Right forelimb (tissue), 1 donor: ENCODE data around the gene PDHX.
"Not testable (repeated sequence)": the region's sequence is repeated elsewhere in the genome, so short reads cannot be mapped to it uniquely, and the experiment has no call there.

Source experiments
- DNase-seq: peaks from one replicate; pipeline ENCODE4 v3.0.0-alpha.2; 2018

PDHX gene

DNA sequence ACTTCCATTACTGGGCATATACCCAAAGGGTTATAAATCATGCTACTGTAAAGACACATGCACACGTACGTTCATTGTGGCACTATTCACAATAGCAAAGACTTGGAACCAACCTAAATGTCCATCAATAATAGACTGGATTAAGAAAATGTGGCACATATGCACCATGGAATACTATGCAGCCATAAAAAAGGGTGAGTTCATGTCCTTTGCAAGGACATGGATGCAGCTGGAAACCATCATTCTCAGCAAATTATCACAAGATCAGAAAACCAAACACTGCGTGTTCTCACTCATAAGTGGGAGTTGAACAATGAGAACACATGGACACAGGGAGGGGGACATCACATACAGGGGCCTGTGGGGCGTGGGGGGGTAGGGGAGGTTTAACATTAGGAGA is 111.6 kb downstream of the PDHX start:
- DNase-seq = not testable (repeated sequence)

DNA sequence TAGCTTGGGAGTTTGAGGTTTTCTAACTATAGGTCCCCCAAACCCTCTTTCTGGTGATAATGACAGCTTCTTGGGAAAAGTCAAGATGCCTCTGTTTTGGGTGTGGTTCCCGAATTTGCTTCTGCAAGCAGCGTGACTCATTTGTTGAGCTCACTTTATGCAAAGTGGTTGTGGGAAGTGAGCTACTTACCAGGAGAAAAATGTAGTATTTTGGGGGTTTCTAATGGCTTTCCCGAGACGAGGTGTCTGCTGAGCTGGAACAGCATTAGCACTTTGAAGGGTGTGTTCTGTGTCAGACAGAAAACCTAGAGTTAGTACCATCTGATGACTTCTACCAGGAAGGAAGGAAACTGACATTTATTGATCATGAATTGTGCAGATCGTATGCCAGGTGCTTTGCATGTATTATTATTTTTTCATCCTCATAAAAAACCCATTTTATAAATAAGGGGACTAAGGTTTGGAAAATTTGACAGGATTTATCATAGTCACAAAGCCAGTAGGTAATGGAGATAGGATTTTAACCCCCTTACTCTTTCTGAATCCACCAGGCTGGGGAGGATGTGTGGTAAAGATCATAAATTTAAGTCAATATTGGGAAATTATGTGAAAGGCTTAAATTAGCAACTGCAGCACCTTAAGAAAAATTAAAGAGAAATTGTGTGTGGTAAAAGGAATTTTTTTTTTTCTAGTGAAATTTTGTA is 113.7 kb downstream of the PDHX start:
- DNase-seq = no peak

- no peak for DNase-seq
These were observed 114.3 kb downstream of the PDHX start for GRCh38 chr11:35030716-35031213.

DNA sequence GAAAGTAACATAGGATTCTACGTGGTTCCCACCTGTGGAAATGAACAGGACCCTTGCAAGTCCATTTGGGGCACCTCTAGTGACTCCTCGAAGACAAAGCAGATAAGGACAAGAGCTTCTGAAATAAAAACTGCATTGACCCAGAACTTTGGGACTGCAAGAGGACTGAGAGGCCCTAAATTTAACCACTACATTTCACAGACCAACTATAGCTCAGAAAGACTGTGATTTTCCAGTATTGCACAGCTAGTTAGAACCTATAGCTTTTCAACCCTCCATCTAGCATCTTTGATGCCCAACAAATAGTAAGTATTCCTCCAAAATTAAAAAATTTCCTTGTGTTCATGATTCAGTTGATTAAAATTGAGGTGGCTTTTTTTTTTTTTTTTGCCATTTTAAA is 114.9 kb downstream of the PDHX start:
- no peak for DNase-seq

DNA sequence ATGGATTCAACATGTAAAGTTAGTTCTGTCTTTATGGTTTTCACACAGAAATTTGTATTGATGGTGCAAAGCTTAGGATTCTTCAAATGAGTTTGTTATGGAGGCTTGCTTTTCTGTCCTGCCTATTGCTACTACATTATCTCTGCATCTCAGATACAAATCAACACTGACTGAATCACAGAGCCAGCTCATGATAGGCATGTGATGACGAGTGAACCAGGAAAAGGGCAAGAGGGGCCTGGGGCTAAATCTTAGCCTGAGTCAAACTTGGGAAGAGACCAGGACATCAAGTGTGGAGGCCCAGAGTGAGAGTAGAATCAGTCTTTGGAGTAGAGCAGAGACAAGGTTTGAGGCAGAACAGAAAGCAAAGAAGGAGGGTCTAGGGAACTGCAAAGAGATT is 115.4 kb downstream of the PDHX start:
- DNase-seq = no peak

DNA sequence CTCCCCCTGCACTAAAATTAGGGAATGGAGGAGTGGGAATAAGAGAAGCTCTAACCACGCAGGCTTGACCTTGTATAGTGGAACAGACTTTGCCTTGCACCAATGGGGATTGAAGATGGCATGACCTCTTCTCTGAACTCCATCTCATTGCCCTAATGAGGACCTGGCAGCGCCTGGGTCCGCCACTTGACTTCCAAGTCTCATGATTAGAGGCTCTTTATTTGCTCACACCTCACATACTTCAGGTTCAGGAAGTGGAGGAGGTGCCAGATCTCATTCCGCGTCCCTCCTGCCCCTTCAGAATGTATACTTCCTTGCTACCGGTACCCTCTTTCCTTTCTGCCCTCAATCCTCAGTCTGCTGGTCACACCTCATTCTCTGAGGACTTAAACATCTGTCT is 116.6 kb downstream of the PDHX start:
- DNase-seq = no peak

- DNase-seq = no peak
These were observed 118.0 kb downstream of the PDHX start for GRCh38 chr11:35034401-35034800.

- DNase-seq = no peak
These were observed 119.5 kb downstream of the PDHX start for GRCh38 chr11:35035894-35036408.

DNA sequence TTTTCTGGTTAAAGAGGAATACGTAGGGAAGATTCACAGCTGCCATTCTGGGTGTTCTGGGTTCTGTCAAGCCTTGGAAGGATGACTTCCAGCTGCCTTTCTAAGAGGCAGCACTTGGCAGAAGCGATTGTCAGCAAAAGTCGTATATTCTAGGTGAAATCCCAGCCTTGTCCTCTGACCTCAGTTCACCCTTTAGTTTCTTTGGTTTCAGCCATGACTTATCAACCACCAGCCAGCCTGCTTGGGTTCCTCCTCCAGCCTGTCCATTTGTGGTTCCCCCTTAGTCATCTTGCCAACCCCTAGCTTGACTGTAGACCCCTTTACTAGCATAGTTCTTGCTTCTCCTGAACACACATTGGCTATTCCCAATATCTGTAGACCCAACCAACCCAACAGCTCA is 120.2 kb downstream of the PDHX start:
- no peak for DNase-seq

- no peak for DNase-seq
These were observed 122.0 kb downstream of the PDHX start for GRCh38 chr11:35038211-35038928.

DNA sequence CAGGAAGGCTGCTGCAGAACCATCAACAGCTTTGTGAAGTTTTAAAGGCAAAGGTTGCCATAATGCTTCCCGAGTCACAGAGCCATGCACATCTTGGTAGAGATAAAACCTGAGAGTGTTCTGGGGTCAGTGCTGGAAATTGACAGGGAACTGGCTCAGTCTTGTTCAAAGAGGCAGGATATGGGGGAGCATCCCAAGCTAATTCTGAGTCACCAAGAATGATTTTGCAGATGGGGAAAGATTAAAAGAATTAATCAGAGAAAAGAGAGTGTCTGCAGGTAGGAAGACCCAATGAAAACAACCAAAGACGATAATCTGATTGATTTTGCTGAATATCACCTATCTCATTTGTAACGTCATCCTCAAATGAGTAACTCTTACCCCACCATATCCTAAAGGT is 122.7 kb downstream of the PDHX start:
- no peak for DNase-seq

DNA sequence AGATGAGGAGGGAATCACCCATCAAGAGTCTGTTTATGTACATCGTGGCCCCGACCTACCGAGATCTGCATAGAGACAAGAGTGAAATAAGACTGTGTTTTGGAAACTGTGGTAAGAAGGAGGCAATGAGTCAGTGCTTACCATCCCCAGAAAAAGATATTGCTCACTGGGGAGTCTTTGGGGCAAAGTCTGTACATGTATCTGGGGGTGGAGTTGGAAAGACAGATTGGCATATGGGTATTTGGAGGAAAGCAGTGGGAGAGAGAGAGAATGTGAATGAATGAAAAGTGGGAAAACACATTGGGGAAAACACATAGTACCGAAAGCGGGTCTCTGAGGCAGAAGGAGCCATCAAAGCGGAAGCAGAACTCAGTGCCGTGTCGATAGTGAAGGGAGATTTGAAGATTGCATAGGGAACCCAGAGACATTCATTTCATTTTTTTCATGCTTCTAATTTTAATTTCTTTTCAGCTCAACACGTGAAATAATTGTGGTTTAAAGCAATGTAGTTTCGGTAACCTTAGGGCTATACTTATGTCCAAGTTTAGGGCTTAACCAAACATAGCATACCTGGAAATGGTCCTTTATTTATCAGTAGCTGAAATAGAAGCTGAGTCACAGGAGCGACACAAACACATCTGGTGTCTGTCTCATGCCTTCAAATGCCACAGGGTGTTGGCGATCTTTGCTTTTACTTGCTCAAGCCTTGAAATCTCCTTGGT is 124.0 kb downstream of the PDHX start:
- DNase-seq = no peak

- DNase-seq = no peak
These were observed 124.7 kb downstream of the PDHX start for GRCh38 chr11:35041070-35041554.

- no peak for DNase-seq
These were observed 125.8 kb downstream of the PDHX start for GRCh38 chr11:35042224-35042623.

DNA sequence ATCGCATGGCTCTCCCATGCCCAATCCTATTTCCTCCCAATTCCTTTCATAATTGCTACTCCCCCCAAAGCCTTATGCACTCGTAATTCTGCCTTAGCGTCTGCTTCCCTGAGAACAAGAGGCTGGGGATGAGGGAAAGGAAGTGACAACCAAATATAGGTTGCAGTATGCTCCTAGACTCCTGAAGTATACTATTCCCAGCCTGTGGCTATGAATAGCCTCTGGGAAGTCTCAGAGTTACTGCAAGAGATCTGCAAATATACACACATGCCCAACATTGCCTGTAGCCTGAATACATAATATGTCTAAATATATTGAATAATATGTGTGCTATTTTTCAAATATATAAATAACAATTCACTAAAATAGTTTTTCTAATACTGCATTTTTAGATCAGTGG is 126.5 kb downstream of the PDHX start:
- DNase-seq = no peak

GRCh38 chr11:35043936-35044335 is 127.5 kb downstream of the PDHX start:
- no peak for DNase-seq

GRCh38 chr11:35045236-35045820 is 128.9 kb downstream of the PDHX start:
- no peak for DNase-seq
